GM23338 (cell line): ENCODE measurements around the gene CEBPE.

ENCODE experiments used
- EZH2phosphoT487 ChIP-seq: fragments of 200-600 bp; sonication (generic); IDR thresholded peaks from one replicate; pipeline ENCODE4 v1.8.1; 2018; ENCODE audit warnings: antibody characterized with exemption; ENCODE audit not compliant: unreplicated experiment
- POLR2AphosphoS5 ChIP-seq: IDR thresholded peaks from 2 replicates; pipeline ENCODE4 v1.6.1; 2016; ENCODE audit warnings: antibody characterized with exemption, low read depth
- TF ChIP-seq, protein P1 (sequence below), 2 experiments: fragments of 200-600 bp in 1 of 2; sonication (generic) in 1 of 2; conservative IDR thresholded peaks; 2 replicates each; pipeline versions ENCODE4 v1.5.1 to v1.6.1; 2016 to 2017; ENCODE audit warnings: antibody characterized with exemption in 2 of 2, low read depth in 2 of 2, mild to moderate bottlenecking in 2 of 2, moderate library complexity in 1 of 2
- TF ChIP-seq, protein P2 (sequence below): IDR thresholded peaks from one replicate; pipeline ENCODE4 v1.6.1; 2018; ENCODE audit warnings: antibody characterized with exemption; ENCODE audit not compliant: unreplicated experiment

GRCh38 chr14:23147676-23148075 is 28.6 kb upstream of the CEBPE start:
- TF ChIP-seq, protein P1, sequence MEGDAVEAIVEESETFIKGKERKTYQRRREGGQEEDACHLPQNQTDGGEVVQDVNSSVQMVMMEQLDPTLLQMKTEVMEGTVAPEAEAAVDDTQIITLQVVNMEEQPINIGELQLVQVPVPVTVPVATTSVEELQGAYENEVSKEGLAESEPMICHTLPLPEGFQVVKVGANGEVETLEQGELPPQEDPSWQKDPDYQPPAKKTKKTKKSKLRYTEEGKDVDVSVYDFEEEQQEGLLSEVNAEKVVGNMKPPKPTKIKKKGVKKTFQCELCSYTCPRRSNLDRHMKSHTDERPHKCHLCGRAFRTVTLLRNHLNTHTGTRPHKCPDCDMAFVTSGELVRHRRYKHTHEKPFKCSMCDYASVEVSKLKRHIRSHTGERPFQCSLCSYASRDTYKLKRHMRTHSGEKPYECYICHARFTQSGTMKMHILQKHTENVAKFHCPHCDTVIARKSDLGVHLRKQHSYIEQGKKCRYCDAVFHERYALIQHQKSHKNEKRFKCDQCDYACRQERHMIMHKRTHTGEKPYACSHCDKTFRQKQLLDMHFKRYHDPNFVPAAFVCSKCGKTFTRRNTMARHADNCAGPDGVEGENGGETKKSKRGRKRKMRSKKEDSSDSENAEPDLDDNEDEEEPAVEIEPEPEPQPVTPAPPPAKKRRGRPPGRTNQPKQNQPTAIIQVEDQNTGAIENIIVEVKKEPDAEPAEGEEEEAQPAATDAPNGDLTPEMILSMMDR (conservative IDR thresholded peaks at IDR 0.05; ENCODE audit: low read depth in 2 of 2): no peak
- no peak for TF ChIP-seq POLR2AphosphoS5
- TF ChIP-seq EZH2phosphoT487: no peak
- TF ChIP-seq, protein P2, sequence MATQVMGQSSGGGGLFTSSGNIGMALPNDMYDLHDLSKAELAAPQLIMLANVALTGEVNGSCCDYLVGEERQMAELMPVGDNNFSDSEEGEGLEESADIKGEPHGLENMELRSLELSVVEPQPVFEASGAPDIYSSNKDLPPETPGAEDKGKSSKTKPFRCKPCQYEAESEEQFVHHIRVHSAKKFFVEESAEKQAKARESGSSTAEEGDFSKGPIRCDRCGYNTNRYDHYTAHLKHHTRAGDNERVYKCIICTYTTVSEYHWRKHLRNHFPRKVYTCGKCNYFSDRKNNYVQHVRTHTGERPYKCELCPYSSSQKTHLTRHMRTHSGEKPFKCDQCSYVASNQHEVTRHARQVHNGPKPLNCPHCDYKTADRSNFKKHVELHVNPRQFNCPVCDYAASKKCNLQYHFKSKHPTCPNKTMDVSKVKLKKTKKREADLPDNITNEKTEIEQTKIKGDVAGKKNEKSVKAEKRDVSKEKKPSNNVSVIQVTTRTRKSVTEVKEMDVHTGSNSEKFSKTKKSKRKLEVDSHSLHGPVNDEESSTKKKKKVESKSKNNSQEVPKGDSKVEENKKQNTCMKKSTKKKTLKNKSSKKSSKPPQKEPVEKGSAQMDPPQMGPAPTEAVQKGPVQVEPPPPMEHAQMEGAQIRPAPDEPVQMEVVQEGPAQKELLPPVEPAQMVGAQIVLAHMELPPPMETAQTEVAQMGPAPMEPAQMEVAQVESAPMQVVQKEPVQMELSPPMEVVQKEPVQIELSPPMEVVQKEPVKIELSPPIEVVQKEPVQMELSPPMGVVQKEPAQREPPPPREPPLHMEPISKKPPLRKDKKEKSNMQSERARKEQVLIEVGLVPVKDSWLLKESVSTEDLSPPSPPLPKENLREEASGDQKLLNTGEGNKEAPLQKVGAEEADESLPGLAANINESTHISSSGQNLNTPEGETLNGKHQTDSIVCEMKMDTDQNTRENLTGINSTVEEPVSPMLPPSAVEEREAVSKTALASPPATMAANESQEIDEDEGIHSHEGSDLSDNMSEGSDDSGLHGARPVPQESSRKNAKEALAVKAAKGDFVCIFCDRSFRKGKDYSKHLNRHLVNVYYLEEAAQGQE: no peak
